Measurements from ENCODE around the gene KDM1A.
A peak's percentile ranks its signal among the peaks of the same experiment; 100 is the strongest.
"Not testable (repeated sequence)": the region's sequence is repeated elsewhere in the genome, so short reads cannot be mapped to it uniquely, and the experiment has no call there.

Gene KDM1A

DNA sequence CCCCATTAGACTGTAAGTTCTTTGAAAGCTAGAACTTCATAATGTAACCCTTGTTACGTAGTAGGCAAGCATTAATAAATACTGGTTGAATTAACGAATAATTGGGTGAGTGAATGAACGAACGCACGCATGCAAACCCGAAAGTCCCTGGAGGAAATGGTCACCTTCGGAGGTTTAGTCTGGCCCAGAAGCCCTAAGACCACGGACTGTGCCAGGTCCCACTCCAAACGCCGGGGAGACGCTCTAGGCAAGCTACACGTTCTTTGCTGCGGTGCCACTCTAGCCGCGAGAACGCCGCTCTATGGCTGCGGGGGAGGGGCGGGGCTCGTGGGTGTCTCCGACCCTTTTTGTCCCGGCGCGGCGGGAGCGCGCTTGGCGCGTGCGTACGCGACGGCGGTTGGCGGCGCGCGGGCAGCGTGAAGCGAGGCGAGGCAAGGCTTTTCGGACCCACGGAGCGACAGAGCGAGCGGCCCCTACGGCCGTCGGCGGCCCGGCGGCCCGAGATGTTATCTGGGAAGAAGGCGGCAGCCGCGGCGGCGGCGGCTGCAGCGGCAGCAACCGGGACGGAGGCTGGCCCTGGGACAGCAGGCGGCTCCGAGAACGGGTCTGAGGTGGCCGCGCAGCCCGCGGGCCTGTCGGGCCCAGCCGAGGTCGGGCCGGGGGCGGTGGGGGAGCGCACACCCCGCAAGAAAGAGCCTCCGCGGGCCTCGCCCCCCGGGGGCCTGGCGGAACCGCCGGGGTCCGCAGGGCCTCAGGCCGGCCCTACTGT lies at the start of gene KDM1A:
TSS of gene KDM1A (plus strand) at position 375 of the 769 bp plus-strand sequence. CDS start at position 504, 129 bp downstream.
- peak; percentile 96 to 99 (median 98) for DNase-seq
- intact Hi-C loops (cut with DNase I), result no loop called here

DNA sequence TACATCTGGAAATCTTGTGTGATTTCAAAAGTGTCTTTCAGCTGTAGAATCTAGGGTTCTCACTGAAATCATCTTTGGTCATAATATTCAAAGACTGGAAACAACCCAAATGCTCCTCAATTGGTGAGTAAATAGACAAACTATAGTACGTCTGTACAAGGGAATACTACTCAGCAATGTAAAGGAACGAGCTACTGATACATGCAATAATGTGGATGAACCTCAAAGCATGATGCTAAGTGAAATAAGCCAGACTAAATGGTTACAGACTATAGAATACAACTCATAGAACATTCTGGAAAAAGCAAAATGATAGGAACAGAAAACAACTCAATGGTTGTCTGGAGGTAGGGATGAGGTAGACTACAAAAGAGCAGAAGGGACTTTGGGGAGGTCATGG lies 49.2 kb upstream of the KDM1A start:
- no peak for DNase-seq
- intact Hi-C loops (cut with DNase I), result loop anchor here (10.0 kb wide), 2 partner anchors 125 to 305 kb away; no protein-coding TSS in a partner anchor

DNA sequence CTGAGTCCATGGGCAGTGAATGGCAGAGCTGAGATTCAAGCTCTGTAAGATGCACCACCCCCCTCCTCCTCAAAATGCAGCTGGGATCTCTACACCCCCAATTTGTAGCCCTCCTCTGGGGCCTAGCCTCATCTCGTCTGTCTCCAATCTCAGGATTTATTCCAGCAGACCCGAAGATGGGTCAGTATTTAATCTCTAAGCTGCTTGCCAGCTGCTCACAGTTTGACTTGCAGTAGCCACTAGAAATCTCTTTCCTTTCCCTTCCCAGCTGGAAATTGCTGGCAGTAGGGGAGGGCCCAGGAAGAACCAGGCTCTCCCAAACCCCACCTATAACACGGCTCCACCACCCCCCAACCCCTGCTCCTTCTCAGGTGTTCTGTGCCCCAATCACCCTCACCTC lies 48.1 kb upstream of the KDM1A start:
- intact Hi-C loops (cut with DNase I), result loop anchor here (10.0 kb wide), 2 partner anchors 124 to 304 kb away; no protein-coding TSS in a partner anchor
- DNase-seq, result no peak

DNA sequence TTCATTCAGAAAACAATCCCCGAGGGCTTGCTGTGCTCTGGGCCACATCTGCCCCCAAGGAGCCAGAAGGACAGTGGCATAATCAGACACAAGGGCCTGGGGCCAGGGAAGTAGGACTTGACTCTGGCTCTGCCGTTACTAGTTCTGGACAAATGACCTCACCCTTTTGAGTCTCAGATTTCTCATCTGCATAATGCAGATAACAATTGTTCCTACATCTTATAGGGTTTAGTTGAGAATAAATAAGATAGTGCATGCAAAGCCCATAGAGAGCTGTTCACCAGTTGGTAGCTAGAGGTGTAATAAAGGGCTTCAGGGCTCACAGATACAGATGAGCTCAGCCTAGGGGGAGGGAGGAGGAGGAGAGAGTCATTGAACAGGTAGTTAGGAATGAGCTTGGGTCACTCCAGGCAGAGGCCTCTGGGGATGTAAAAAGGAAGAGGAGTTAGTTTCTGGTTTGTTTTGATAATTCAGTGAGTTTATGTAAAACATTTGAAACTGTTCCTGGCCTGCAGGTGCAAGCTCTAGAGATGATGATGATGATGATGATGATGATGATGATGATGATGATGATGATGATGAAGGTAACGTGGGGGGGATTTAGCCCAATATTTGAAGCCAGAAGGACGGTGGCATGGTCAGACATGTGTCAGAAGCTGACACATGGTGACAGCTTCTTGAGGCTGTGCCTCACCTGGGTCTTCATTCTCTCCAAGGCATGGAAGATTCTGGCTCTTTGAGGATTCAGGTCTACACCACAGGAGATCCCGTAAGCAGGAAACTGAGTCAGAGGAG lies 47.5 kb upstream of the KDM1A start:
- no peak for DNase-seq
- intact Hi-C loops (cut with DNase I), result loop anchor here (10.0 kb wide), 2 partner anchors 123 to 303 kb away; no protein-coding TSS in a partner anchor

DNA sequence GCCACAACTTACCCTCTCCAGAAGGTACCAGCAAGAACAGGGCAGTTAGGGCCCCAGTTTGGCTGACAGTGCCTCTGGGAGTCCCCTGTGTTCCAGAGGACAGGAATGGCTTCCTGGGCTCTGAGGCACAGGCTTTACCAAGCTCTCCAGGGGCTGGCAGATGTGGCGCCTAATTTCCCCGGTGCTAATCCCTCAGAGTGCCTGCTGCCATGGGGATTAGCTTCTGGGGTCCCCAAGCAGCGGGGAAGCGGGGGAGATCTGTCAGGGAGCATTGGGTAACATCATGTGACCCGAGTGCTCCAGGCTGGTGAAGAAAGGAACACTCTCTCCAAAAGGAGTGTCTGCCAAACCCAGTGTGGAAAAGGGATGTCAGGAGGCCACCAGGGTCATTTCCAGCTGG lies 46.5 kb upstream of the KDM1A start, which contains the start of gene LACTBL1:
TSS of gene LACTBL1 (minus strand) at position 107 of the 400 bp plus-strand sequence. CDS start 550 bp downstream, outside the sequence.
- DNase-seq, result no peak
- intact Hi-C loops (cut with DNase I), result loop anchor here (10.0 kb wide), 2 partner anchors 122 to 302 kb away; no protein-coding TSS in a partner anchor

DNA sequence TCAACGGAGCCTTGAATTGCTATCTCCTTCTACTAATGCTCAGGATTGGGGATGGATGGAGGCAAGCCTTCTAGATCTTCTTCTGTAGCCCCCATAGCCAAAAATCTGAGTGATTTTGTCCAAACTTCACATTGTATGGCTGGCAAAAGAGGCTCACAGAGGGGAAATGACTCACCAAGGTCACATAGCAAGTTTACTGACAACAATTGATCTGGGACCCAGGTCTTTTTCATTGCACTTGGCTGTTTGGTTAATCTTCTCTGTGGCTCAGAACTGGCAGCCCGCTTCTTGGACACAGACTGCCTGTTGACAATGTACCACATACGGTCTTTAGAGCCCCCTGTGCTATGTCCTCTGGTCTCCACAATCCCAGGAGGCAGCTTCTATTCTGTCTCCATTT lies 43.6 kb upstream of the KDM1A start:
- no peak for DNase-seq
- intact Hi-C loops (cut with DNase I), result loop anchor here (1.0 to 10.0 kb wide), 3 partner anchors 119 to 299 kb away; no protein-coding TSS in a partner anchor

DNA sequence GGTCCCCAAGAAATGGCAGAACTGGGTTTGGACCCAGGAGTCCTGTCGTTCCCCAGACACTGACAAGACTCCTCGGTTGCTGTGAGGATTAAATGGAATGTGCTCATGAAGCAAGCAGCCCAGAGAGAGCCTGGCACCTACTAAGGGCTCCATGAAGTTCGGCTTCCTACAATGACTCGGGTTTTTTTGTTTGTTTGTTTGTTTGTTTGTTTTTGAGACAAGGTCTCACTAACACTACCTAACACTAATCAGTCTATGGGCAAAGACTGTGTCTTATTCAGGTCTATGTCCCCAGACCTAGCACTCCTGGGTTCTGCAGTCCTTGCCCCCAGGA lies 43.2 kb upstream of the KDM1A start:
- intact Hi-C loops (cut with DNase I), result loop anchor here (1.0 to 10.0 kb wide), 3 partner anchors 119 to 299 kb away; no protein-coding TSS in a partner anchor
- no peak for DNase-seq

DNA sequence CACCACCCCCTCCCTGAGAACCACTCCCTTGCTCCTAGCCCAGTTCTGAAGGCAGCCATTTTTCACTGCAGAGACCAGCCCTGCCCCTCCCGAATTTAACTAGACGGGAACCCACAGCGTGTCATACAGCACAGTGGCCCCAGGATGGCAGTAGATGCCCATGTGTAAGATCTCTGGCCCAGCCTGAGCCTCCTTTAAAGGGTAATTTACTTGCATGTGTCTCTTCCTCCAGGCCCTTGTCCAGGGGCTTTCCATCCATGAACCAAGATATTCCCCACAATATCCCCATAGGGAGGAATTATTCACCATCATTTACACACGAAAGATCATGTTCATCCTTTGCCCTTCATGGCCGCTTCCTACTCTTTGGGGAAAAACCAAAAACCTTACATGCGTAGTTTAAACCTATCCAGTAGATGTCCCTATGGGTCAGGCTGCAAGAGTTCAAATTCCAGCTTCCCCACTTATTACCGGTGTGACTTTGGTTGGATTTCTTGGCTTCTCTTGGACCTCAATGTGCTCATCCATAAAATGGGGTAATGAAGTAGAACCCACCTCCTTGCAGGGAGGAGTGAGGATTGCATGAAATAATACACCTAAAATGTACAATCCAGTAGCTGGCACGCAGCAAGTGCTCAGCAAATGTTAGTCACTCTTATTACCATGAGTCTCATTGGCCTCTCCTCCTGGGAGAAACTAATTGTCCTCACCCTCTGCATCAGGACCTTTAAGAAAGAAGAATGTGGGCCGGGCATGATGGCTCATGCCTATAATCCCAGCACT lies 42.6 kb upstream of the KDM1A start:
- DNase-seq, result peak; percentile 31 to 95 (median 69)
- intact Hi-C loops (cut with DNase I), result loop anchor here (1.0 to 10.0 kb wide), 3 partner anchors 118 to 298 kb away; no protein-coding TSS in a partner anchor

DNA sequence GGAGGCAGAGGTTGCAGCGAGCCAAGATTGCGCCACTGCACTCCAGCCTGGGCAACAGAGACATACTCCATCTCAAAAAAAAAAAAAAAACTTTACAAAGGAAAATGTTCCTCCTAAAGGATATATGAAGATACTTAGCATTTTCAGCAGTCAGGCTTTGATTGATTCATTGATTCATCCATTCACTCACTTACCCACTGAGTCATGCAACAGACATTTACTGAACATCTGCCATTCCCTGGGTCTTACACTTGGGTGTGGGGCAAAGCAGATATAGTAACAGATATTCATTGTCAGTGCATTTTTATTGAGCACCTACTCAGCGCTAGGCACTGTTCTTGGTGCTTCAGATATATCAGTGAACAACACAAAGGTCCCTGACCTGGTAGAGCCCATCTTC lies 41.0 kb upstream of the KDM1A start:
- DNase-seq, result no peak
- intact Hi-C loops (cut with DNase I), result loop anchor here (10.0 kb wide), 2 partner anchors 117 to 297 kb away; no protein-coding TSS in a partner anchor

DNA sequence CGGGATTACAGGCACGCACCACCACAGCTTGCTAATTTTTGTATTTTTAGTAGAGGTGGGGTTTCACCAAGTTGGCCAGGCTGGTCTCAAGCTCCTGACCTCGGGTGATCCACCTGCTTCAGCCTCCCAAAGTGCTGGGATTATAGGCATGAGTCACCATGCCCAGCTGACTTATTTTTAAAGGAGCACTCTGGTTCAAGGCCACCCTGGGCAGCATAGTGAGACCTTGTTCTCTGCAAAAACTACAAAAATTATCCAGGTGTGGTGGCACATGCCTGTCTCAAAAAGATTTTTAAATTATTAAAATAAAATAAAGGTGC lies 38.8 kb upstream of the KDM1A start:
- intact Hi-C loops (cut with DNase I); DNase-seq: not testable (repeated sequence)

DNA sequence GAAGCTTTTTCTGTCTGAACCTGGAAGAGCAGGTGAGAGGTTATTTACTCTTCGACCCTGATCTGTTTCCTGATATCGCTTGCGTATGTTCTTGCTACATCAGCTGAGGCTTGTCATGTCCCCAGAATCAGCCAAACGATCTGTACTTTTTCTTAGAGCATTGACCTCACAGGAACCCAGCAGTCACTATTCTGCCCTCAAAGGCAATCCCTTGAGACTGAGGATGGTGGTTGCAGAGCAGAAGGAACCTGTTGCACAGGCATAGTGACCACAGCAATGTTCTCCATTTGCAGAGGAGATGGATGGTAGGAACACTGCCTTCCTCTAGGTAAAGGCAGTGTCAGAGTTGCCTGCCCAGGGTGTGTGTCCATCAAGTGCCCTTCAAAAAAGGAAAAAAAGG lies 35.3 kb upstream of the KDM1A start:
- intact Hi-C loops (cut with DNase I), result no loop called here
- DNase-seq, result no peak

DNA sequence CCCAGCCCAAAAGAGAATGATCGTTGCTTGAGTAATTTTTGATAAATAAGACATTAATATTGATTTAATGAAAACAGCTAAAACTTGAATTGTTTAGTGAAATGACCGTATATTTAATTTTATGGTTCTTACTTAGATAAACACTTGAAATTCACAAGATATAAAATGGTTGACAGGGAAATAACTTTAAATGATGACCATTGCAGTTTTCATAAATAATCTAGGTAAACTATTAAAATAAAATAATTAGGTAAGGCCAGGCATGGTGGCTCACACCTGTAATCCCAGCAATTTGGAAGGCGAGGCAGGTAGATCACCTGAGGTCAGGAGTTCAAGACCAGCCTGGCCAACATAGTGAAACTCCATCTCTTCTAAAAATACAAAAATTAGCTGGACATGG lies 26.9 kb upstream of the KDM1A start:
- DNase-seq; intact Hi-C loops (cut with DNase I): not testable (repeated sequence)

DNA sequence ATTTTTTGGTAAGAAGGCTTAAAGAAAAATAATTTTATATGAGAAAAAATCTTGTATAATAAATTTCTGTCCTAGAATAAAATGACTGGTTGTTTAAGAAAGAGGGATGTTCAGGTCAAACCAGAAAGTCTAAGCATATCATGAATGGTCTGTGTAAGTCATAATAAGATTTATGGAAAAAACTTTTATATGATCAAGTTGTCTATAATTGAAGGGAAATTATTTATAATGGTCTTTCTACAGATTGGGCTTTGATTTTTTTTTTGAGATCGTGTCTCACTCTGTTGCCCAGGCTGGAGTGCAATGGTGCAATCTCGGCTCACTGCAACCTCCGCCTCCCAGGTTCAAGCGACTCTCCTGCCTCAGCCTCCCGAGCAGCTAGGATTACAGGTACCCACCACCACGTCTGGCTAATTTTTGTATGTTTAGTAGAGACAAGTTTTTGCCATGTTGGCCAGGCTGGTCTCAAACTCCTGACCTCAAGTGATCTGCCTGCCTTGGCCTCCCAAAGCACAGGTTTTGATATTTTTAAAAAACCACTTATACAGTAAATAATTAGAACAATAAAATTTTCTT lies 26.0 kb upstream of the KDM1A start:
- DNase-seq; intact Hi-C loops (cut with DNase I): not testable (repeated sequence)

DNA sequence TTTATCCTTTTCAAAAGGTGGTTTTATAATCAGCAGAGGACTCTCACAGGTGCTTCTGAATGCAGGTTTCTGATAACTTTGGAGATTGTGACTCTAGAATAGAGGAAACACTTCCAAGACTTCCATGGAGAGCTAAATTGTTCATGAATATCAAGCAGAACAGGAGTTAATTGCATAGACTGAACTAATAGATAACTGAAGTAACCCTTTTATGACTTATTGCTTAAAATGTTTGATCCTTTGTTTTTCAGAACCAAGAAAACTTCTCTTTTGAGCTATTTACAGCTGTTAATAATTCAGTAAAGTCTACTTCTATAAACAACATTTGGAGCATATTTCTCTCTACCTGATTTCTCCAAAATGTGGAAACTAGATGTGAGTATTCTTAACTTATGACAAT lies 23.5 kb upstream of the KDM1A start:
- DNase-seq, result no peak
- intact Hi-C loops (cut with DNase I), result no loop called here

DNA sequence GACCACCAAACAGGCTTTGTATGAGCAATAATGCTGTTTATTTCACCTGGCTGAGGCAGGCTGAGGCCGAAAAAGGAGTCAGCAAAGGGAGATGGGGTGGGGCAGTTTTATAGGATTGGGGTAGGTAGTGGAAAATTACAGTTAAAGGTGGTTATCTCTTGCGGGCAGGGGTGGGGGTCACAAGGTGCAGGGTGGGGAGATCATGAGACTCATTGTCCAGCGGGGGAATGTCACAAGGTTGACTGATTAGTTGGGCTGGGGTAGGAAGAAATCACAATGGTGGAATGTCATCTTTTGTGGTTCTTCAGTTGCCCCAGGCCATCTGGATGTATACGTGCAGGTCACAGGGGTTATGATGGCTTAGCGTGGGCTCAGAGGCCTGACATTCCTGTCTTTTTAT lies 21.7 kb upstream of the KDM1A start:
- DNase-seq; intact Hi-C loops (cut with DNase I): not testable (repeated sequence)

DNA sequence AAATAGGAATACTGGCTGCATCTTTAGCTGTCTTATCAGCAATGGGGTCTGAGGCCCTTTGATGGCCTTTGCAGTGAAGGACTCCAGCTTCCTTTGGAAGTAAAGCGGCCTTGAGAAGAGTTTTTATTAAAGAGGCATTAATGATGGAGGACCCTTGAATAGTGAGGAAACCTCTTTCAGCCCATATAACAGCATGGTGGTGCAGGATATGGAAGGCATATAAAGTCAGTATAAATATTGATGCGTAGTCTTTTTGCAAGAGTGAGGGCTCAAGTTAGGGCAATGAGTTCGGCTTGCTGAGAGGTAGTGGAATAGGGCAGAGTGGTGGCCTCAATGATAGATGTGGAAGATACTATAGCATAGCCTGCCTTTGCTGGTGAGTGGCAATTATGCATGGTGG lies 19.1 kb upstream of the KDM1A start:
- intact Hi-C loops (cut with DNase I); DNase-seq: not testable (repeated sequence)

DNA sequence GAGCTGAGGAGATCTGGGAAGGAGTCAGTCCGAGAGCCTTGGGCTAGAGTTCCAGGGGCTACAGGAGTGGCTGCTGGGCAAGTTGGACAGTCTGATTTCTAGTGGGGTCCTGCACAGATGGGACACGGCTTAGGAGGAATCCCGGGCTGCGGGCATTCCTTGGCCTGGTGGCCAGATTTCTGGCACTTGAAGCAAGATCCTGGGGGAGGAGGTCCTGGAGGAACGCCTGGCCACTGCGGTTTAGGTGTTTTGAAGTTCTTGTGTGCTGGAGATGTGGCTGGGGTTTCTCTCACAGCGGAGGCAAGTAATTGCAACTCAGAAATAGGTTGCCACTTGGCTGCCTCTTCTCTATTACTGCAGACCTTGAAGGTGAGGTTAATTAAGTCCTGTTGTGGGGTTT lies 17.1 kb upstream of the KDM1A start:
- DNase-seq; intact Hi-C loops (cut with DNase I): not testable (repeated sequence)

DNA sequence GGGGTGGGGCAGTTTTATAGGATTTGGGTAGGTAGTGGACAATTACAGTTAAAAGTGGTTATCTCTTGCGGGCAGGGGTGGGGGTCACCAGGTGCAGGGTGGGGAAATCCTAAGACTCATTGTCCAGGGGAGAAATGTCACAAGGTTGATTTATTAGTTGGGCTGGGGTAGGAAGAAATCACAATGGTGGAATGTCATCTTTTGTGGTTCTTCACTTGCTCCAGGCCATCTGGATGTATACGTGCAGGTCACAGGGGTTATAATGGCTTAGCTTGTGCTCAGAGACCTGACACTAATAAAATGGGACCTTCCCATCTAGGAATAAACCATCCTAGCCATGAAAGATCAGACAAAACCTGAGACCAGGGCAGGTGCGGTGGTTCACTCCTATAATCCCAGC lies 15.2 kb upstream of the KDM1A start:
- intact Hi-C loops (cut with DNase I), result no loop called here
- DNase-seq, result no peak

DNA sequence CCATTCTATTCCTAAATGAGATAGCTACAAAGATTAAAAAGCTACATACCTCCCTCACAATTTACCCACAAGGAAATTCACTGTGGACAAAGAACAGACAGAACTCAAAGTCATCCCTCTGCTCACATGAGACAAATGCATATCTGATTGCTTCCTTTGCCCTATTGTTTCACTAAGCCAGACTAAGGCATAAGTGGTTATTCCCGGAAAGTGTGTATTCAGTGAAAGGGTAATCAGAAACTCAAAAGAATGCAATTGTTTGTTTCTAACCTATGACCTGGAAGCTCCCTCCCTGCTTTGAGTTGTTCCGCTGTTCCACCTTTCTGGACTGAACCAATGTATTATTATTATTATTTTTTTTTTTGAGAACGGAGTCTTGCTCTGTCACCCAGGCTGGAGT lies 14.5 kb upstream of the KDM1A start:
- DNase-seq; intact Hi-C loops (cut with DNase I): not testable (repeated sequence)

DNA sequence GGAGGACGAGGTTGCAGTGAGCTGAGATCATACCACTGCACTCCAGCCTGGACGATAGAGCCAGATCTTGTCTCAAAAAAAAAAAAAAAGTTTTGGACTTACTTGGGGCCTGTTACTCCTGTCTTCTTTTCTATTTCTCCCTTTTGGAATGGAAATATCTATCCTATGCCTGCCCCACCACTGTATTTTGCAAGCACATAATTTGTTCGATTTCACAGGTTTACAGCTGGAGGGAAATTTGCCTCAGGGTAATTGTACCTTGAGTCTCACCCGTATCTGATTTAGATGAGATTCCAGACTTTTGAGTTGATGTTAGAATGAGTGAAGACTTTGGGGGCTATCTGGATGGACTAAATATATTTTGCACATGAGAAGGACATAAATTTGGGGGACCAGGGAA lies 12.2 kb upstream of the KDM1A start:
- DNase-seq, result no peak
- intact Hi-C loops (cut with DNase I), result no loop called here

Data from posterior cingulate gyrus (tissue), 11 donors.